Activated T-cell treated with anti-CD3 and anti-CD28 coated beads, Interleukin-2, amount 50 U/mL, for 24 hours (primary cell): ENCODE results near the gene GNAI3.

ENCODE experiments used
- DNase-seq: peaks from one replicate; pipeline ENCODE4 v3.0.0-alpha.2; 2020
- H3K27ac Mint-ChIP-seq: 2 replicates; pipeline ENCODE4 v1.8.0; 2020; ENCODE audit warnings: mild to moderate bottlenecking, mixed read lengths
- H3K27me3 Mint-ChIP-seq: 2 replicates; pipeline ENCODE4 v1.8.0; 2020; ENCODE audit warnings: mixed read lengths
- H3K36me3 Mint-ChIP-seq: 2 replicates; pipeline ENCODE4 v1.8.0; 2020; ENCODE audit warnings: low read depth, mixed read lengths
- H3K4me1 Mint-ChIP-seq: 2 replicates; pipeline ENCODE4 v1.8.0; 2020; ENCODE audit warnings: low read depth, mixed read lengths
- H3K4me3 Mint-ChIP-seq: 2 replicates; pipeline ENCODE4 v1.8.0; 2020; ENCODE audit warnings: mild to moderate bottlenecking, moderate library complexity, mixed read lengths
- H3K9me3 Mint-ChIP-seq: 2 replicates; pipeline ENCODE4 v1.8.0; 2020; ENCODE audit warnings: mixed read lengths

Gene GNAI3

DNA sequence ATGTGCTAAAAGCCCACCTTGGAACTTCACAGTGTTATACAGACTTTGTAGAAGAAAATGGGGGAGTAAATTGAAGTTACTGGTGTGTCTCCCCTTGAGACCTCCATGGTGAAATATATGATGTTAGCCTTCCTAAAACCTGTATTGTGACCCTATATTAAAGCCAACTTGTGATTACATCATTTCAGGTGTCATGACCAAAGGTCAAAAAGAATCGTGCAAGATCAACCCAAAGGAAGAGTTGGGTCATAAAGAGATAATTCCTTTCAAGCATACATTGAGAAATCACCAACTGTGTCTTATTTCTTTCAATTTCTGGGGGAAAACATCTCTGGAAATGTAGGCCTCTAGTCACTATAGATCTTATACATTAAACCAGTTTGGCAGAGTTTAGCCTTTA lies 36.4 kb downstream of the GNAI3 start:
- Mint-ChIP-seq H3K9me3 (no peaks in the 10 kb centered on the region), H3K36me3 (peaks cover 88% of the 10 kb centered on the region), H3K4me3 (no peak overlapping the region), H3K4me1 (no peaks in the 10 kb centered on the region), H3K27ac (no peak overlapping the region), H3K27me3 (no peaks in the 10 kb centered on the region)
- no peak for DNase-seq

DNA sequence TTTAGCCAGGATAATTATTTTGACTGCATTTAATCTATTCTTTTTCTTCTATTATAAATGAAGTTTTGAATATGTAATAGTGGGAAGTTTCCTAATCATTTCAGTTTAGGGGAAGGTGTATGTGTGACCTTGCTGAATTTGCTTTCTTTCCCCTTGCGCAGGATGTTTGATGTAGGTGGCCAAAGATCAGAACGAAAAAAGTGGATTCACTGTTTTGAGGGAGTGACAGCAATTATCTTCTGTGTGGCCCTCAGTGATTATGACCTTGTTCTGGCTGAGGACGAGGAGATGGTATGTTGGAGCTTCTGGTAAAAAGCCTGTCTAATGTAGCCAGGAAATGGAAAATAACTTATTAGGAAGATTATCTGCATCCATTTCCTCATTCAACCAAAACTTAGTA lies 37.6 kb downstream of the GNAI3 start:
- Mint-ChIP-seq H3K36me3 (peaks cover 87% of the 10 kb centered on the region), H3K27ac (no peak overlapping the region), H3K27me3 (no peaks in the 10 kb centered on the region), H3K4me3 (no peak overlapping the region), H3K4me1 (no peaks in the 10 kb centered on the region), H3K9me3 (no peaks in the 10 kb centered on the region)
- no peak for DNase-seq

DNA sequence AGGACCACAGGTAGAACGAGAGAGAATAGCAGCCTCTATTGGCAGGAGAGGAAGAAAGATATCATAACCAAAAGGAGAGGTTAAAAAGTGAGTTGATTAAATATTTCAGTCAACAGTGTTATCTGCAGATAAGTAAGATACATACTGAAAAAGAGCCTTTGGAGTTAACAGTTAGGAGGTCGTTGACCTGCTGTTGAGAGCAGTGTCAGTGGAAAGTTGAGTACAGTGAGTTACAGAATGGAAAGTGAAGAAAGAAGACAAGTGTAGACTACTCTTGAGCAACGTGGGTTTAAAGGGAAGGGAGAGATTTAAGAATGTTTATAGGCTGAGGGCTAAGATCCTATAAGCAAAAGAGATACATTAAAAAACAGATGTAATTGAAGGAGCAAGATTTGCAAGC lies 40.8 kb downstream of the GNAI3 start:
- Mint-ChIP-seq H3K9me3 (no peaks in the 10 kb centered on the region), H3K4me3 (no peak overlapping the region), H3K27me3 (no peaks in the 10 kb centered on the region), H3K27ac (no peak overlapping the region), H3K4me1 (peaks cover 1% of the 10 kb centered on the region), H3K36me3 (peaks cover 91% of the 10 kb centered on the region)
- DNase-seq: no peak

DNA sequence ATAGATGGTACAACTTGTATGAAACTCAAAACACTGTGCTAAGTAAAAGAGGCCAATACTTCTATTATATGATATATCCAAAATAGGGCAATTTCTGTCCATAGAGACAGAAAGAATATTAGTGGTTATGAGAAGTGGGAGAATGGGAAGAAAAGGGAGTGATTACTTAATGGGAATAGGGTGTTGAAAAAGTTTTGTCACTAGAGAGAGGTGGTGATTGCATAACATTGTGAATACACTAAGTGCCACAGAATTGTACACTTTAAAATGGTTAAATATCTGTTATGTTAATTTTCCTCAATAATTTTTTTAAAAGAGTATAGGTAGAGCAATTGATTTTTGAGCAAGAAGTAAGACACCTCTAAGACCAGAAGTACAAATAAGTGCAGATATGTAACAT lies 41.3 kb downstream of the GNAI3 start:
- no peak for DNase-seq

DNA sequence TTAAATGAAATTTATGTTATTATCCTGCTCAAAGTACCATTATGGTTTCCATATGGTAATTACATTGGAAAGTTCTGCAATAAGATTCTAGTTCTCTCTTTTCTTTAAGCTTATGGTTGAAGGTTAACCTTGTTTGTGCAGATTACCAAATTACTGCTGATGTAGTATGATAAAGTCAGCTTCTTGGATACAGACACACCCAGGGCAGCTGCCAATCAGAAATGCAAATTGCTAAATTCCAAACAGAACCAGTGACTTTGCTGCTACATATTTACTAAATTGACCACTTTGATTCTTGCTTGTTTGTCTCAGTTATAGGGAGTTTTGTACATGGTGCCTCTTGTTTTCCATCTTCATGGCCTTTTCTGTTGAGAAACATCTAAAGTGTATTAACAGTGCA lies 44.5 kb downstream of the GNAI3 start:
- Mint-ChIP-seq H3K27ac (no peak overlapping the region), H3K36me3 (peaks cover 92% of the 10 kb centered on the region), H3K27me3 (no peaks in the 10 kb centered on the region), H3K9me3 (no peaks in the 10 kb centered on the region), H3K4me3 (no peak overlapping the region), H3K4me1 (peaks cover 5% of the 10 kb centered on the region)
- no peak for DNase-seq

More for the DNA sequence above, 41.3 kb downstream of the GNAI3 start:
- Mint-ChIP-seq H3K27me3 (no peaks in the 10 kb centered on the region), H3K4me1 (peaks cover 1% of the 10 kb centered on the region), H3K27ac (peak overlapping the region; percentile 36), H3K36me3 (peaks cover 90% of the 10 kb centered on the region), H3K9me3 (no peaks in the 10 kb centered on the region), H3K4me3 (no peak overlapping the region)

DNA sequence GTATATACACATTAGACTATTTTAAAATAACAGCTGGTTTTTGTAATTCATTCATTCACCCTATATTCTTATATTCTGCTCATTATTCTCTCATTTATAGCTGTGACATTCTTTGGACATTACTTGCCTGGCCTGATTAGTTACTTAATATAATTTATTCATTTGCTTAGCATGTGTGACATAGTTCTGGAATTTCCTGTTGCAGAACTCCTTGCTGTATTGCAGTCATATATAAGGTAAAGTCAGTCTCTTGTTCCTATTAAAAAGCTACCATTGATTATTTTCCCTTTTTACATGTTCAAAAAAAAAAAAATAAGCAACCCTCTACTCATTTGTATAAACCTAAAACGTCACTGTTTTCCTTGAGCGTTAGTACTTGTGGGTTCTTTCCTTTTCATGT lies 47.1 kb downstream of the GNAI3 start:
- Mint-ChIP-seq H3K27ac (no peak overlapping the region), H3K4me1 (peaks cover 5% of the 10 kb centered on the region), H3K9me3 (no peaks in the 10 kb centered on the region), H3K36me3 (peaks cover 86% of the 10 kb centered on the region), H3K4me3 (no peak overlapping the region), H3K27me3 (no peaks in the 10 kb centered on the region)
- no peak for DNase-seq

DNA sequence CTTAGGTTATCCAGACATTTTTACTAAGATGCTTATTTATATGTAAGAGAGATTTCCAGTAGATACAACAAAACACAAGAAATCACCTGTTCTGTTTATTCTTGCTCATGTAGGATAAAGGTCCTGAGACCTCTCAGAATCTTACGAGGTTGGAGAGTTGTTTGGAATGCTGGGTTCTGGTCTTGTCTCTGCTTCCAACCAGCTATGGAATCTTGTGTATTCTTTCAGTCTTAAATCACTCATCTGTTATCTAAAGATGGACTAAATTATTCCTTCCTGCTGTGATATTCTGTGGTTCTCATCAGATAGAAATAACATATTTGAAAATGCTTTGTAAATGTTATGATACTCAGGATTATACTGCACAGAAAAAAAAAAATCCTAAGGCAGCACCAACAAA lies 49.7 kb downstream of the GNAI3 start:
- Mint-ChIP-seq H3K9me3 (no peaks in the 10 kb centered on the region), H3K36me3 (peaks cover 68% of the 10 kb centered on the region), H3K4me1 (peaks cover 18% of the 10 kb centered on the region), H3K4me3 (no peak overlapping the region), H3K27me3 (no peaks in the 10 kb centered on the region), H3K27ac (no peak overlapping the region)
- no peak for DNase-seq

DNA sequence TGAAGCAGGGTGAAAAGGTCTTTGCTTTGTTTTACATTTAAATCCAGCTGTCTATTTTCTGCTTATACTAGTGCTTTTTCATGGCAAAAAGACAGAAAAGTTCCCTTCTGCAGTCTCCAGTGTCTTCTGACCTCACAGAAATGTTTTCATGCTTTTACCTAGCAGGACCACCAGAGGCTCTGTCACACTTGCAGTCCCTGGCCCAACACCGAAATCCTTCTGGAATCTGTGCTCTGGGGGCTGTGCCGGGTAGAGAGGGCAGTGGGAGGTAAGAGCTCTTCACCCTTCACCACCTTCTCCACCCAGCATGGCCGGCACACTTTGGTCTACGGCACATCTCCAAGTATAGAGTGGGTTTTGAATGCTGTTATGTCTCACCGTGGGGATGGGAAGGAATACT lies 50.2 kb downstream of the GNAI3 start:
- Mint-ChIP-seq H3K36me3 (peaks cover 67% of the 10 kb centered on the region), H3K4me1 (peaks cover 20% of the 10 kb centered on the region), H3K4me3 (no peak overlapping the region), H3K27me3 (no peaks in the 10 kb centered on the region), H3K9me3 (no peaks in the 10 kb centered on the region), H3K27ac (no peak overlapping the region)
- no peak for DNase-seq

DNA sequence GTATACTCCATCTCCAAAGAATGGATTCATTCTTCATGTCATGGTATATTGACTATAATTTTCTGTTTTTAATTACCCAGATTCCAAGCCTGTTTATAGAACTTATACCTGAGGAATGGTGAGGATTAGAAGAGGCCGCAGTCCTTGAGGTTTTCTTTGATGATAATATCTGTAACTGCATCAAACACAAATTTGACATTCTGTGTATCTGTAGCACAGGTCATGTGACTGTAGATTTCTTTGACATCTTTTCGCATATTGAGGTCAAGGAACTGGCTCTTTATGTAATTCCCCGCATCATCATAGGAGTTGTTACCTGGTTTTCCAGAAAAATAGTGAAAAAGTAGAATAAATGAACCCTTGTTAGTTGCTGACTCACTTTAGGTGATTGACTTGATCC lies 54.8 kb downstream of the GNAI3 start:
- Mint-ChIP-seq H3K27me3 (no peaks in the 10 kb centered on the region), H3K4me1 (peaks cover 16% of the 10 kb centered on the region), H3K9me3 (no peaks in the 10 kb centered on the region), H3K27ac (no peak overlapping the region), H3K4me3 (no peak overlapping the region), H3K36me3 (peaks cover 25% of the 10 kb centered on the region)
- DNase-seq: no peak

DNA sequence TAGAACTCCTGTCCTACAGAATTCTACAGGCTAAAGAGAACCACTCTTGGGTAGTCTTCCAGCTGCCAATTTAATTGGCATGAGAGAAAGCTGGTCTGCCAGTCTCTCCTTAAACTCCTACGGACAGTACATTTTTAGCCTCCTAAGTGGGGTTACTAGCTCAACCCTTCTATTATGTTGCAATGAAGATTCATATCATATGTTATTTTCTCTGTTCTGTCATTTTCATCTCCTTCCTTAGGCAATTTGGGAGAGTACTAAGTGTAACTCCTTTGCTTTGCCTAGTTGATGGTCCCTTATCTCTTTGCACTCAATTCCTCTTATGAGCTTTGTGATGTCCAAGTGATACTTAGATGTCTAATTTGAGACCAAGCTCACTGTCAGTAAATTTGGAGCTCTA lies 57.0 kb downstream of the GNAI3 start:
- peaks cover 10% of the 10 kb centered on the region for H3K36me3 Mint-ChIP-seq
- H3K4me3 Mint-ChIP-seq: no peak overlapping the region
- DNase-seq: no peak
- H3K9me3 Mint-ChIP-seq: no peaks in the 10 kb centered on the region
- no peaks in the 10 kb centered on the region for H3K27me3 Mint-ChIP-seq
- no peak overlapping the region for H3K27ac Mint-ChIP-seq
- peaks cover 16% of the 10 kb centered on the region for H3K4me1 Mint-ChIP-seq

DNA sequence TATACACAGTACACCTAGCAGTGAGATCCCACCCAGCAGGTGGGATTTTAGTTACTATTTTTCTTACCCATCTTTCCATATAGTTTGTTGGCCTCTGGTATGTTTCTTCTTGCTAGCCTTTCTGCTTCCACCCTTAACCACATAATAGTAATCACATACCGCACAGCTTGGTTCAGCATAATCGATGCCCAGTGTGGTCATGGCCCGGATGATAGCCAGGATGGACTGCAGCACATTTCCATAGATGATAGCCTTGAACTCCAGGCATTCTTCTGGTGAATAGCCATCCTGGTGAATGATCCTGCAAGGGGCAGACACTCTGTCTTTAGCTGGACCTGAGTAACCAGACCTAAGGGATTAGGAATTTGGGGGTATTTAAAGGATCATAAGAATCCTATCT lies 61.5 kb downstream of the GNAI3 start:
- H3K27ac Mint-ChIP-seq: no peak overlapping the region
- no peaks in the 10 kb centered on the region for H3K36me3 Mint-ChIP-seq
- DNase-seq: no peak
- no peaks in the 10 kb centered on the region for H3K27me3 Mint-ChIP-seq
- H3K4me3 Mint-ChIP-seq: no peak overlapping the region
- H3K9me3 Mint-ChIP-seq: no peaks in the 10 kb centered on the region
- H3K4me1 Mint-ChIP-seq: no peaks in the 10 kb centered on the region

DNA sequence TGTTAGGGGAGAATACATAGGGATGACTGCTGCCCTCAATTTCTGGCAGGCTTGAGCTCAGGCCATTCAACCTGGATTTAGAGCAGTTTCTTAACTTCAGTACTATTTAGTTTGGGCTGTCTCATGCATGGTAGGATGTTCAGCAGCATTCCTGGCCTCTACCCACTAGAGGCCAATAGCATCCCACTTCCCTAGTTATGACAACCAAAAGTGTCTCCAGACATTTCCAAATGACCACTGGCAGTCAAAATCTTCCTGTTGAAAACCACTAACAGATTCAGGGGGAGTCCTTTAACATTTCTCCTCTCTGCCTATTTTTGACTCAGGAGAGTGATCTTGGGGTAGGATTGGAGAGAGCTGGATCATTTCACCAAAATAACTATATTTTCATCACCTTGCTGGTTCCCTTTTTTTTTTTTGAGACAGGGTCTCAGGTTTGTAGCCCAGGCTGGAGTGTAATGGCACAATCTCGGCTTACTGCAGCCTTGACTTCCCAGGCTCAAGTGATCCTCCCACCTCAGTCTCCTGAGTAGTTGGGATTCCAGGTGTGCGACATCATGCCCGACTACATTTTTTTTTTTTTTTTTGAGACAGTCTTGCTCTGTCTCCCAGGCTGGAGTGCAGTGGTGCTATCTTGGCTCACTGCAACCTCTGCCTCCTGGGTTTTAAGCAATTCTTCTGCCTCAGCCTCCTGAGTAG lies 62.3 kb downstream of the GNAI3 start:
- H3K9me3 Mint-ChIP-seq: no peaks in the 10 kb centered on the region
- no peaks in the 10 kb centered on the region for H3K27me3 Mint-ChIP-seq
- H3K4me3 Mint-ChIP-seq: no peak overlapping the region
- peaks cover 2% of the 10 kb centered on the region for H3K4me1 Mint-ChIP-seq
- H3K36me3 Mint-ChIP-seq: no peaks in the 10 kb centered on the region
- H3K27ac Mint-ChIP-seq: no peak overlapping the region
- DNase-seq: no peak

DNA sequence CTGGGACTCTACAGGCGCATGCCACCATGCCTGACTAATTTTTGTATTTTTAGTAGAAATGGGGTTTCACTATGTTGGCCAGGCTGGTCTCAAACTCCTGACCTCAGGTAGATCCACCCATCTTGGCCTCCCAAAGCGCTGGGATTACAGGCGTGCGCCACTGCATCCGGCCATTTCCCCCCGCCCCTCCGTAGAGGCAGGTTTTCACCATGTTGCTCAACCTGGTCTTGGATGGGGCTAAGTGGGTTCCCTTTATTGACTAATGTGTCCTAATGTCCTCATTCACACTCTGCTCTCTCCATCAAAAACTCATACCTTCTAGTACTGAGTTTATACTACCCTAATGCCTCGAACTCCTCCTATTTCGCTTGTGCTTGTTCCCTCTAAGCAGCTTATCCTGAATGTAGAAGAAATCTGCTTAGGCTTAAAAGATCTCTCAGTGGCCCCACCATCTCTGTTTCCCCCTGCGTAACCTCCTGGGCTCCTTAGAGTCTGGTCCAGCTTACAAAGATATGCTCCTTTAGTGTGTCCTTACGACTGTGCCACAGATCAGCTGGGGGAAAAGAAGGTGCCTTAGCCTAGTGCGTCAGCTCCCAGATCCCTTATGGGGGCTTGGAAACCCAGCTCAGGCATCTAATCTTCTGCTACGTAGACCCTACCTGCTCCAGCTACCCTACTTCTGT lies 63.0 kb downstream of the GNAI3 start:
- no peaks in the 10 kb centered on the region for H3K9me3 Mint-ChIP-seq
- no peak for DNase-seq
- H3K4me3 Mint-ChIP-seq: no peak overlapping the region
- no peak overlapping the region for H3K27ac Mint-ChIP-seq
- no peaks in the 10 kb centered on the region for H3K27me3 Mint-ChIP-seq
- no peaks in the 10 kb centered on the region for H3K36me3 Mint-ChIP-seq
- peaks cover 9% of the 10 kb centered on the region for H3K4me1 Mint-ChIP-seq

DNA sequence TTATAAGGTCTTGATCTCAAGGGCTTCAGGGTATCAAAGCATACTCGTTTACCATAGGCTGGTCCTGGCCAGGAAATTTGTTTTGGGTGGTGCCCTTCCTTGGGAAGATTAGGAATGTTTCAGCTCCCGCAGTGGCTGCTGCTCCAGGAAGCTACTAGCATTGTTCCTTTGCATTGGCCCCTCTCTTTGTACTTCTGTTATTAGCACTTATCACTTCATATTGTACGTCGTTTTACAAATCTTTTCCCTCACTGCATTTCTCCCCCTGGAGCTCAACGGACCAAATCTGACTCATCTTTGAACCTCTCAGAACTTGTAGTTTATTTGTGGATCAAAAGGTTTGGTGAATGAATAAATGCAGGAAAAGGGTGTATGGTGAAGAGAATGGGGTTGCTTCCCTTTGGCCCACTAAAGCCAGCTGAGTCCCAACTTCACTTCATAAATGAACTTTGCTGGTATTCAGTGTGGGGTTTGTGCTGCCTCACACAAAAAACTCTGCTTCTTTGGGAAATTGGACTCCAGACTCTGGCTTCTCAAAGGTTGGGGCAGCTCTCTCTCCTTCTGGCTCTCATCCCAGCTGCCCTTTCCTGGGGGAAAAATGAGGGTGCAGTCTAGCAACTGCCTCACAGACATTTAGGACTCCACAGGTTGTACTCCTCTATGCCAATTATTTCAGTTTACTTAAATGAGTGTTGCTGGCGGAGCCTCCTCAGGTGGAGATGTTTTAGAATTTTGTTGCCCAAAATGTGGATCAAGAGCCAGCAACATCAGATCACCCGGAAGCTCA lies 65.1 kb downstream of the GNAI3 start:
- DNase-seq: no peak
- Mint-ChIP-seq H3K4me1 (peaks cover 28% of the 10 kb centered on the region), H3K36me3 (no peaks in the 10 kb centered on the region), H3K27me3 (no peaks in the 10 kb centered on the region), H3K4me3 (no peak overlapping the region), H3K9me3 (no peaks in the 10 kb centered on the region), H3K27ac (no peak overlapping the region)

DNA sequence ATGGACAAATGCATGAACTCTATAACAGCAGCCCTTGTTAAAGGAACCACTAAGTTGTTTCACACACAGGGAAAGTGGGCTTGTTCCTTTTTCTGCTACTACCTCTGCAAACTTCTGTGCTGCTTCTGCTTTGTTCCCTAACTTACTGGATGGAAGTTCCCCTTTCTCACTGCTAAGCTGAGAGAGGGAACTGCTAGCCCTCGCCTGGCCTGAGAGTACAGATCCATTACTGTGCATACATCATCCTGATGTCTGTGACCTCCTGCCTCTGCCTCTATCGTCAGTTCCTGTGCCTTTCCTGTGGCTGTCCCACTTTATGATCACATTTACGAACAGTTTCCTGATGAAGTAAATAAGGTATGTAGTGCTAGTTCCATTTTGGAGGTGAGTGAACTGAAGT lies 67.5 kb downstream of the GNAI3 start:
- peaks cover 38% of the 10 kb centered on the region for H3K4me1 Mint-ChIP-seq
- H3K27ac Mint-ChIP-seq: no peak overlapping the region
- no peaks in the 10 kb centered on the region for H3K9me3 Mint-ChIP-seq
- DNase-seq: no peak
- peaks cover 13% of the 10 kb centered on the region for H3K36me3 Mint-ChIP-seq
- H3K4me3 Mint-ChIP-seq: no peak overlapping the region
- no peaks in the 10 kb centered on the region for H3K27me3 Mint-ChIP-seq
